PC-3 (cell line): ENCODE results near the gene COLEC12.

ENCODE experiments used
- EZH2 ChIP-seq: fragments of 300-600 bp; sonication (generic); IDR thresholded peaks from one replicate; pipeline ENCODE4 v1.6.1; 2017; ENCODE audit warnings: antibody characterized with exemption, mild to moderate bottlenecking, low read length; ENCODE audit not compliant: unreplicated experiment
- EZH2phosphoT487 ChIP-seq: fragments of 300-600 bp; sonication (generic); IDR thresholded peaks from 2 replicates; pipeline ENCODE4 v1.6.1; 2018; ENCODE audit warnings: mild to moderate bottlenecking, antibody characterized with exemption, low read length, borderline replicate concordance
- TF ChIP-seq, protein P1 (sequence below): fragments of 300-600 bp; sonication (generic); conservative IDR thresholded peaks from 2 replicates; pipeline ENCODE4 v1.5.1; 2017; ENCODE audit warnings: antibody characterized with exemption, low read depth, mild to moderate bottlenecking, low read length

DNA sequence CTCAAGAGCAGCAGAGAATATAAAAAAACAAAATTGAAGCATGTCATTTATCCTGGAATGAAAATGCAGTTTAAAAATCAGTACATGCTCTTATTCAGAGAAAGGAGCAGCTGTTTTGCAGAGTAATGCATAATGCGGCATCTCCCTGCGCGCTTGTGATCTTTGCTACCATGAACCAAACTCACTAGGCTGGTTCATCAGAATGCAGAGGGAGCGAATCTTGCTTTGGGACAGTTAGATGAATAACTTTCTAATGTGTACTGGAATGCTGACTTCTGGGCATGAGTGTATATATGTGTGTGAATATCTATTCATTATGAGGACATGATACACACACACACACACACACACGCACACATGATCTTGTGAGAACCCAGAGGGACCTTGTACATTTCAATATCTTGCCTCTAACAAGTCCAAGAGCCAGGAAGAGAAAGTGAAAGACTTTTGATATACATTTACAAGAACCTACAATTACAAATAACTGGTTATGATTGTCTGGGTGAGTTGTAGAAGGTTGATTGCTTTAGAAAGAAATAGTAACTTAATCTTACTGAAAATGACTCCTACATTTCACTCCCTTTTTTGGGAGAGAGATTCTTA, 178.5 kb downstream of the COLEC12 start:
- TF ChIP-seq, protein P1, sequence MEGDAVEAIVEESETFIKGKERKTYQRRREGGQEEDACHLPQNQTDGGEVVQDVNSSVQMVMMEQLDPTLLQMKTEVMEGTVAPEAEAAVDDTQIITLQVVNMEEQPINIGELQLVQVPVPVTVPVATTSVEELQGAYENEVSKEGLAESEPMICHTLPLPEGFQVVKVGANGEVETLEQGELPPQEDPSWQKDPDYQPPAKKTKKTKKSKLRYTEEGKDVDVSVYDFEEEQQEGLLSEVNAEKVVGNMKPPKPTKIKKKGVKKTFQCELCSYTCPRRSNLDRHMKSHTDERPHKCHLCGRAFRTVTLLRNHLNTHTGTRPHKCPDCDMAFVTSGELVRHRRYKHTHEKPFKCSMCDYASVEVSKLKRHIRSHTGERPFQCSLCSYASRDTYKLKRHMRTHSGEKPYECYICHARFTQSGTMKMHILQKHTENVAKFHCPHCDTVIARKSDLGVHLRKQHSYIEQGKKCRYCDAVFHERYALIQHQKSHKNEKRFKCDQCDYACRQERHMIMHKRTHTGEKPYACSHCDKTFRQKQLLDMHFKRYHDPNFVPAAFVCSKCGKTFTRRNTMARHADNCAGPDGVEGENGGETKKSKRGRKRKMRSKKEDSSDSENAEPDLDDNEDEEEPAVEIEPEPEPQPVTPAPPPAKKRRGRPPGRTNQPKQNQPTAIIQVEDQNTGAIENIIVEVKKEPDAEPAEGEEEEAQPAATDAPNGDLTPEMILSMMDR, result no peak
- TF ChIP-seq EZH2 (no peak), EZH2phosphoT487 (no peak)
